AG08395 (cell line): ENCODE data around the gene EDEM1.

ENCODE experiments used
- DNase-seq: peaks from one replicate; pipeline ENCODE4 v3.0.0; 2012; ENCODE audit warnings: mixed read lengths, low spot score

Gene EDEM1

GRCh38 chr3:5198986-5199731 is 11.7 kb downstream of the EDEM1 start:
- no peak for DNase-seq

- DNase-seq = no peak
These were observed 14.0 kb downstream of the EDEM1 start for GRCh38 chr3:5201536-5201935.

GRCh38 chr3:5202222-5202621 is 14.7 kb downstream of the EDEM1 start:
- no peak for DNase-seq

GRCh38 chr3:5205165-5205941 is 17.8 kb downstream of the EDEM1 start:
- DNase-seq = no peak

GRCh38 chr3:5210926-5211325 is 23.4 kb downstream of the EDEM1 start:
- no peak for DNase-seq

- no peak for DNase-seq
These were observed 25.4 kb downstream of the EDEM1 start for GRCh38 chr3:5212628-5213573.

- no peak for DNase-seq
These were observed 26.1 kb downstream of the EDEM1 start for GRCh38 chr3:5213574-5213966.

- DNase-seq = no peak
These were observed 26.8 kb downstream of the EDEM1 start for GRCh38 chr3:5214352-5214751.

- DNase-seq = no peak
These were observed 30.5 kb downstream of the EDEM1 start for GRCh38 chr3:5217824-5218595.

- no peak for DNase-seq
These were observed 31.3 kb downstream of the EDEM1 start for GRCh38 chr3:5218815-5219214.

- no peak for DNase-seq
These were observed 31.7 kb downstream of the EDEM1 start for GRCh38 chr3:5219216-5219615.

- DNase-seq = no peak
These were observed 32.7 kb downstream of the EDEM1 start for GRCh38 chr3:5220193-5220592.

- DNase-seq = no peak
These were observed 33.3 kb downstream of the EDEM1 start for GRCh38 chr3:5220667-5221431.

GRCh38 chr3:5221701-5222100 is 34.2 kb downstream of the EDEM1 start:
- DNase-seq = no peak

GRCh38 chr3:5222283-5223005 is 34.9 kb downstream of the EDEM1 start:
- no peak for DNase-seq

GRCh38 chr3:5226783-5227182 is 39.3 kb downstream of the EDEM1 start:
- DNase-seq = peak; percentile 60

GRCh38 chr3:5227812-5228211 is 40.3 kb downstream of the EDEM1 start:
- peak; percentile 19 for DNase-seq

GRCh38 chr3:5229414-5229813 is 41.9 kb downstream of the EDEM1 start:
- no peak for DNase-seq

- DNase-seq = no peak
These were observed 43.6 kb downstream of the EDEM1 start for GRCh38 chr3:5231074-5231473.

GRCh38 chr3:5231487-5231886 is 44.0 kb downstream of the EDEM1 start:
- DNase-seq = no peak
